Natural killer cell treated with Interleukin-12 subunit alpha and Interleukin-12 subunit beta and Interleukin-15 and Interleukin-18, amount 100 ng/mL, for 72 hours (primary cell): Measurements from ENCODE around the gene KIF1A. TPM values are rescaled to one million over a fixed set of nuclear protein-coding genes. Genes with fewer than 3 reads are reported as not detected.
"Not testable (repeated sequence)": the region's sequence is repeated elsewhere in the genome, so short reads cannot be mapped to it uniquely, and the experiment has no call there.

Experiments
- ATAC-seq, 2 donors: fragments of 150-1000 bp; cut with Tn5 transposase in 1 of 2; sonication (Bioruptor Pico), chemical (Tn5 transposase) in 1 of 2; 2 replicates each; pipeline ENCODE4 v1.10.0; 2021
- DNase-seq: peaks from one replicate; pipeline ENCODE4 v3.0.0; 2022; ENCODE audit warnings: low spot score
- H3K27ac Mint-ChIP-seq, 2 donors: 1 replicate in 1 of 2; 2 replicates in 1 of 2; pipeline ENCODE4 v1.8.0; 2022; ENCODE audit warnings: mixed read lengths in 2 of 2, mild to moderate bottlenecking in 1 of 2, moderate library complexity in 1 of 2
- H3K27me3 Mint-ChIP-seq, 2 donors: 1 replicate in 1 of 2; 2 replicates in 1 of 2; pipeline ENCODE4 v1.8.0; 2022; ENCODE audit warnings: mixed read lengths in 2 of 2
- H3K36me3 Mint-ChIP-seq: one replicate; pipeline ENCODE4 v1.8.0; 2022; ENCODE audit warnings: mixed read lengths
- H3K4me1 Mint-ChIP-seq, 2 donors: 1 replicate in 1 of 2; 2 replicates in 1 of 2; pipeline ENCODE4 v1.8.0; 2022; ENCODE audit warnings: low read depth in 2 of 2, mixed read lengths in 2 of 2, mild to moderate bottlenecking in 1 of 2
- H3K4me3 Mint-ChIP-seq: one replicate; pipeline ENCODE4 v1.8.0; 2022; ENCODE audit warnings: mixed read lengths
- H3K9me3 Mint-ChIP-seq: 2 replicates; pipeline ENCODE4 v1.8.0; 2022; ENCODE audit warnings: mixed read lengths
- total RNA-seq, 2 donors: library from RNA; stranded (reverse); gene quantifications; one replicate each; pipeline ENCODE4 v1.2.3, GENCODE V29; 2022

Gene KIF1A
- total RNA-seq, 2 donors from 2014 or later, result 0.45 TPM; not detected in 1

DNA sequence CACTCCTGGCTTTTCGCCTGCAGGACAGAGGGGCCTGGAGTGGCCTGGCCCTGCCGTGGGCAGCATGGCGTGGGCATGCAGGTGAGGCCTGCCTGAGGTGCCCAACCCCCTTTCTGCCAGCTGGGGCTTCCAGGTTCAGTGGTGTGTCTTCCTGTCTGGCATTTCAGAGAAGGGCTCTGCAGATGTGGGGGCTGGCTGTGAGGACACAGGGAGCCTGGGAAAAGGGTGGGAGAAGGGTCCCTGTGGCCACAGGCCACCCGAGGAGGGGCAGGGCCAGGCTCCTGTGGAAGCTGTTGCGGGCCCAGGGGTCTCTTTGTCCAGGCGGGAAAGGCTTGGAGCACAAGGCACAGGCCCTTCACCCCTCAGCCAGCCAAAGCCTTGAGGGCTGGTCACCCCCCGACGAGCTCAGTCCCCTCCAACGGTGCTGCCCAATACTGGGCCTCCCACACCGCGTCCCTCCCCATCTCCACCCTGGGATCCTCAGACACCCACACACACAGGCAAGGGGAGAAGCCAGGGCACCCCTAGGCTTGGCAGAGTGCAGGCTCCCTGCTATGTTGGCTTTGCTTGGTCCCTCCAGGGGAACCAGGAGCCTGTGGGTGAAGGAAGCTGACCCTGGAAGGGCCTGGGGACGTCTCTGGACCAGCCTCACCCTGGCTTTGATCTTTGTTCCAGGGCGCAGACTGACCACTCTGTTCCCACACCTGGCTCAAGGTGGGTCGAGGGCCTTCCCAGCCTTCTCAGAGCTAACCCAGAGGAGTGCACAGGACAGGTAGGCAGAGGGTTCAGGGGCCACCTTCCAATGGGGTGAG lies 132.1 kb downstream of the KIF1A start:
- no peak for DNase-seq
- H3K27me3 Mint-ChIP-seq, result no peaks in the 10 kb centered on the region
- H3K4me1 Mint-ChIP-seq, result peaks cover 9 to 11% of the 10 kb centered on the region in 2 donors
- ATAC-seq, result no peak
- H3K36me3 Mint-ChIP-seq, result no peaks in the 10 kb centered on the region
- no peak overlapping the region for H3K4me3 Mint-ChIP-seq
- H3K9me3 Mint-ChIP-seq, result no peaks in the 10 kb centered on the region
- H3K27ac Mint-ChIP-seq, result no peak overlapping the region

DNA sequence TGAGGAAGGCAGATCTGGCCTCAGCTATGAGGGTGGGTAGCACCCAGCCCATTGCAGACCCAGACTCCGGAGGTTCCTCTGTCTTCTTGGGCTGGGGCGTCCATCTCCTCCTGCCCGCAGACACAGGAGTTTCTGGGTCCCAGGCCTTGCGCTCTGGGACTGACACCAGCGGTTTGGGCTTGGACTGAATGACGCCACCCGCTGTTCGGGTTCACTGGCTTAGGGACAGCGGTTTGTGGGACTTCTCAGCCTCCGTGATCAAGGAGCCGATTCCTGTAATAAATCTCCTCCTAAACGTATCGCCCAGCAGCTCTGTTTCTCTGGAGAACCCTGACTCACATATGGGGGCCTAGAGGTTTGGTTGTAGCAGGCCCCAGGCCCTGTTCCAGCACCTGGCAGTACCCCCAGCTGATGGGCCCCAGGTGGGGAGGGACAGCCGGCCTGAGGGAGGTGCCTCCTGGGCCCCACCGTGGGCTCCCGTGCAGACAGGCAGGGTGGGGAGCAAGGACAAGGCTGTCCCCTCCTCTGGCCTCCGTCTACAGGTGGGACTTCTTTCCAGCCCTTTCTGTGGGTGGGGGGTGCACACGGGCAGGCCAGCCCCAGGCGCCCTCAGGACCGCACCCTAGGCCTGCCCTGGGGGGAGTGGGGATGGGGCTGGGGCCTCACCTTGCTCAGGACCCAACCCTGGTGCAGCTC lies 132.8 kb downstream of the KIF1A start:
- H3K4me3 Mint-ChIP-seq, result peak overlapping the region; percentile 47
- DNase-seq, result no peak
- H3K27me3 Mint-ChIP-seq, result no peaks in the 10 kb centered on the region

DNA sequence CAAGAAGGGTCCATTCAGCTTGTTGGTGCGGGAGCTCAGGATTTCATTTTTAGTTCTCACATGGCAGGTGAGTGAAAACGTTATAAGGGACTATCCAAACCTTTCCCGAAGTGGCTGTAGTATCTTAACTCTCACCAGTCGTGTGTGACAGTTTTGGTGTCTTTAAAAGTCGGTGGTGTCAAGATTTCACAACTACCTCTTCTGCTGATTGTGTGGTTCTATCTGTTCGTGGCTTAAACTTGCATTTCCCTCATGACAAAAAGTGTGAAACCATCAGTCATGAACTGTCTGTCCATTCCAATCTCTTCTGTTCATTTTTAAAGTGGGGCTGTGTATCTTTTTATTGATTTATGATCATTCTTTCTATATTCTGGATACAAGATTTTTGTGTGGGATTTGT lies 133.6 kb downstream of the KIF1A start:
- Mint-ChIP-seq H3K4me1 (peaks cover 9 to 11% of the 10 kb centered on the region in 2 donors), H3K4me3 (peak overlapping the region; percentile 47), H3K36me3 (no peaks in the 10 kb centered on the region), H3K27ac (peak overlapping the region; percentile 10 to 23), H3K9me3 (no peaks in the 10 kb centered on the region), H3K27me3 (no peaks in the 10 kb centered on the region)
- DNase-seq (no peak), ATAC-seq (peak in 1 of 2 donors; percentile 28)

More for the DNA sequence above, 132.8 kb downstream of the KIF1A start:
- H3K27ac Mint-ChIP-seq, result peak overlapping the region in 1 of 2 donors; percentile 23
- H3K36me3 Mint-ChIP-seq, result no peaks in the 10 kb centered on the region
- no peaks in the 10 kb centered on the region for H3K9me3 Mint-ChIP-seq
- H3K4me1 Mint-ChIP-seq, result peaks cover 9 to 11% of the 10 kb centered on the region in 2 donors
- no peak for ATAC-seq

DNA sequence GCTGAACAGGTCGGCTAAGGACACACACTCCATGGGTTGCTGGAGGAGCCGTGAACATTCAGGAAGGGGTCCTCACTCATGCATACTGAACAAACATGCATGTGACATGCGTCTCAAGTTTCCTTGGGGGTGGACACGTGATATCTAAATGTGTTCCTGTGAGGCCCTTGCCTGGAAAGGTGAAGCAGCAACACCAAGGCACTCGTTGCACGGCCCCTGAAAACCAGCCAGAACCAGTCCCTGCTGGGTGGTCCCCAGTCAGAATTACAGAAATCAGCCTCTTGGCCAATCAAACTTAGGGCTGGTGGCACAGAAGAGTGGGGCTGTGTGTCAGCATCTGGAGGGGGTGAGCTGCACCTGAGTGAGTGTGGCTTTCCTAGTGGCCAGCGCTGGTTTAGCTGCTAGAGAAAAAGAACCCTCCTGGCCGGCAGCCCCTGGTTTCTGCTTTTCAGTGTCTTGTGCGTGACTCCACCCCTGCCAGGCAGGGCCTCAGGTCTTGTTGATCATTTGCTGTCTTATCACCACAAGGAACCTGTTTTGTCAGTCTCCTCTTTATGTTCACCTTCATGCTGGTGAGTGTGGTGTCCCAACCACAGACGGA lies 134.1 kb downstream of the KIF1A start:
- Mint-ChIP-seq H3K36me3 (no peaks in the 10 kb centered on the region), H3K4me1 (peaks cover 9 to 11% of the 10 kb centered on the region in 2 donors), H3K27ac (peak overlapping the region; percentile 10 to 23), H3K4me3 (peak overlapping the region; percentile 47), H3K27me3 (no peaks in the 10 kb centered on the region), H3K9me3 (no peaks in the 10 kb centered on the region)
- ATAC-seq (no peak), DNase-seq (no peak)

DNA sequence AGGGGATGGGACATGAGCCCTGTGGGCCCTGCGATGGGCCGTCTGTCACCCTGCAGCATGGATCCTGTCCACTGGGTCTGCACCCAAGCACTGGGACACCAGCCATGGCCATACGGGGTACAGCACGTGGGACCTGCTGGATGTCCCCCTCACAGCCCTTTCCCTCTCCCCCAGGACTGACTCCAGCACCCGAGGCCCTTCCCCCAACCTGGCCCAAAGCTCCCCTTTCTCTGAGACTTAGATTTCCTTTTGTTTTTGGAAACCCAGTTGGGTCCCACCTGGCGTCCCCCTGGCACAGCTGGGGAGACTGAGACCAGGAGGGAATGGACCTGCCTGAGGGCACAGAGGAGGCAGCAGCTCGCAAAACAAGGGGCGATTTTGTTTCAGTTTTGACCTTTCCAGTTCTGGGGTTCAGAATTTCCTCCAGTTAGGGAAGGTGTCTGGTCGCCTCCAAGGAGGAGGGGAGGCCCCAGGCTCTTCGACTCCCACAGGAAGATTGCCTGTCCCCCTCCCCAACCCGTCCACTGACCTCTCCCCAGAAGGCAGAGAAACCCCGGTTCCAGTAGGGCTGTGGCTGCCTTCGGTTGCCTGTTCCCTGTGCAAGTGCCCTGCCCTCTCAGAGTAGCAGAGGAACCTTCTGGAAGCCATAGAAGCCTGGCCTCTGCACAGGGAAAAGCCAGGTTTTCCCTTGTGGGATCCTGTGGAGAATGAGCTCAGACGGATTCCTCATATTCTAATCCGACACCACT lies 135.9 kb downstream of the KIF1A start:
- H3K9me3 Mint-ChIP-seq, H3K36me3 Mint-ChIP-seq, H3K4me3 Mint-ChIP-seq, ATAC-seq, H3K27me3 Mint-ChIP-seq, H3K27ac Mint-ChIP-seq, DNase-seq: not testable (repeated sequence)
- peaks cover 9 to 11% of the 10 kb centered on the region in 2 donors for H3K4me1 Mint-ChIP-seq

DNA sequence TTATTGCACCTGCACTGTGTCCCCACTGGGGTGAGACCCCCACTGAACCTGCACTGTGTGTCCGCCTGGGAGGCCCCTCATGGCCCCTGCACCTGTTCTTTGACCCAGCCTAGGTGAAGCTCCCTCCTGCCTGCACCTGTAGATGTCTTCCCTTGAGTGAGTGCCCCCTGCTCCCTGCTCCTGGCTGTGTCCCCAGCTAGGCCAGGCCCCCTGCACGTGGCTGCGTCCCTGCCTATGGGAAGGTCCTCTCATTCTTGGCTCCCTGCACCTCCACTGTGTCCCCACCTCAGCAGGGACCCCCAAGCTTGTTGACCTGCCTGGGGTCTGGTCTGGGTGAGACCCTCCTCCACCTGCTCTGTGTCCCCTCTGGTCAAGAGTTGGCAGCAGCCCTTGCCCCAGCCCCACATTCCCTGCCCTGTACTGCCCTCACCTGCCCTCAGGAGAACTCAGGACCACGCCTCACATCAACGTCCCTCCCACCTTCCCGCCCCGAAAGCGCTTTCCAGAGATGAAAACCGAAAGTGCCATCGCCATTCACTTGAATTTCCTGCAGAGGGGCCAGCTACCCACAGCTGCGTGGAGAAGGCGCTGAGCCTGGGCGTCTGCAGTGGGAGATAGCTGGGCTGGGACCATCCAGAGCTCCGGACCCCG lies 136.6 kb downstream of the KIF1A start:
- not testable (repeated sequence) for H3K27ac Mint-ChIP-seq, DNase-seq, ATAC-seq, H3K36me3 Mint-ChIP-seq, H3K27me3 Mint-ChIP-seq, H3K9me3 Mint-ChIP-seq, H3K4me3 Mint-ChIP-seq
- peaks cover 9 to 11% of the 10 kb centered on the region in 2 donors for H3K4me1 Mint-ChIP-seq

DNA sequence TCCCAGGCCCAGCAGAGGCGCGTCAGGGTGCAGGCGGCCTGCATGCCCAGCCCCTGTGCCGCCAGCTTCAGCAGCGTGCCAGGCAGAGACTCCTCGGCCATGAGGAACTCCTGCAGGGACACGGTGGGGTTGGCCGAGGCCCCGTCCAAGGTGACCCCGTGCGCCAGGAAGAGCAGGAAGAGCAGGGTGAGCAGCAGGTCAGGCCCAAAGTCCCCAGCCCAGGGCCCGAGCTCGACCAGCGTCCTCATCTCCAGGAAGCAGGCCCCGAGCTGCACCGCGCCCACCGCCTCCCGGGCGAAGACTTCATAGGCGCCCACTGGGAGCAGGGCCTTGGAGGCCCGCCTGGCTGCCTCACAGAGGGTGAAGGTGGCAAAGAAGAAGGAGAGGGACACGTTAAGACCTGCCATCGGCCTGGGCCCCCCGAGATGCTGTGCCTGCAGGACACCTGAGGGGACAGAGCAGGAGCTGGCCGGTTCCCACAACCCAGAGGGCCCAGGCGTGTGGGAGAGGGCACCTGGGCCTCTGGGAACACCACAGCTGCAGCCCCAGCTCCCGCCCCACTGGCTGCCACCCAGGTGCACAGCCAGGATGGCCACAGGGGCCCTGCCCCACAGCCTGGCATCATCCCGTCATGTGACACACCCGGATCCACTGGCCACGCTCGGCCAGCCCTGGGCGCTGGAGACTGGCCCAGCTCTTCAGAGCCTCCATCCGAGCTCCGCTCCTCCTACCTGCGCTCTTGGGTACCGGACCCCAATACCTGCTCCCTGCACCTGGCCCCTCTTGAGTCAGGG lies 137.4 kb downstream of the KIF1A start, which contains the start of gene AQP12B:
TSS of gene AQP12B (minus strand) at position 455 of the 794 bp plus-strand sequence. CDS start at position 407, 48 bp downstream.
- not testable (repeated sequence) for DNase-seq, H3K4me3 Mint-ChIP-seq, H3K27ac Mint-ChIP-seq, H3K9me3 Mint-ChIP-seq, H3K27me3 Mint-ChIP-seq, ATAC-seq, H3K36me3 Mint-ChIP-seq
- H3K4me1 Mint-ChIP-seq, result peaks cover 9 to 11% of the 10 kb centered on the region in 2 donors

DNA sequence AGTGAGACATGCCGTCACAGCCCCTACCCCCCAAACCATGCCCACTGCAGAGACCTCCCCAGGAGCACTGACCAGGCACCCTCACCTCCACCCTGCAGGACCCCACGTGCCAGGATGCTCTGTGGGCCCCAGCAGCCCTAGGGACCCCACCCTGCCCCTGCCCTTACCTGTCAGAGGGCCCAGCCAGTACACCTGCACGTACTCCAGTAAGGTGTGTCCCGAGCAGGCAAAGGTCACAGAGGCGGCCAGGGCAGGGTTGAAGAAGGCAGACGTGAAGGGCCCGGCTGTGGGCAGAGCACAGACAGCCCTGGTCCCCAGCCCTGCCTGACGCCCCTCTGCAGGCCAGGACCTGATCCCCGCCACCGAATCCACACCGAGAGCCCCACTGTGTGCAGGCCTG lies 139.8 kb downstream of the KIF1A start:
- not testable (repeated sequence) for H3K9me3 Mint-ChIP-seq, H3K4me1 Mint-ChIP-seq, H3K4me3 Mint-ChIP-seq, H3K27ac Mint-ChIP-seq, H3K36me3 Mint-ChIP-seq, DNase-seq, H3K27me3 Mint-ChIP-seq
- ATAC-seq, result peak; percentile 2 to 9

DNA sequence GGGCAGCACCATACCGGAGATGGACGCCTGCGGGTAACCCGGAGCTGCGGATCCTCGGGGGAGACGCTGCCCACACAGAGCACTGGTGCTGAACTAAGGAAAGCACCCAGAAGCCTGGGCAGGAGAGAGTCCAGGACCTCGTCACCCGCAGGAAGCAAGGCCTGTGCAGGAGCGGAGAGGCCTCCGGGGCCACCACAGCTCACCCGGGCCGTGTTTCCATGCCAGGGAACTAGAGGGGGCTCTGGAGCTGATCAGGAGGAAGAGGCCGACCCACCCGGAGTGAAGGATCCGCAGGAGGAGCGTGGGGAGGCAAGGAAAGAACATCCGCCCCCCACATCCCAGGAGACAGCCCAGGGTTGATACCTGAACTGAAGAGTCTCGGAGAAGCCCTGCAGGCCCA lies 141.1 kb downstream of the KIF1A start:
- not testable (repeated sequence) for H3K9me3 Mint-ChIP-seq, H3K36me3 Mint-ChIP-seq, H3K4me3 Mint-ChIP-seq, ATAC-seq, H3K27ac Mint-ChIP-seq, H3K4me1 Mint-ChIP-seq, DNase-seq, H3K27me3 Mint-ChIP-seq

DNA sequence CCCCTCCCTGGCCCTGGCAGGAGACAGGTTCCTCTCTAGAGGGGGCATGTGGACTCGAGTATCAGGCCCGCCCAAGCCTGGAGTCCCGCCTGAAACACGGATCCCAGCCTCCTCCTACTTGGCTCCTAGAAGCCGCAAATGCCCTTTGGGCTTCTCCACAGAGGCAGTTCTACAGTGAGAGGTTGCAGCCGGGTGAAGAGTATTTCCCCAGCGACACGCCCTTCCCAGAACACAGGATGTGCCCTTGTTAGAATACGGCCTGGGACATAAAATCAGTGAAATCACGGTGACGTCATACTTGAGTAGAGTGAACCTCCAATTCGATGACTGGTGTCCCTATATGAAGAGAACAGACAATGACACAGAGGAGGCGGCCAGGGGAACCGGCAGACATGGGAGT lies 142.0 kb downstream of the KIF1A start:
- H3K27ac Mint-ChIP-seq, DNase-seq, ATAC-seq, H3K4me3 Mint-ChIP-seq, H3K4me1 Mint-ChIP-seq, H3K9me3 Mint-ChIP-seq, H3K36me3 Mint-ChIP-seq, H3K27me3 Mint-ChIP-seq: not testable (repeated sequence)

DNA sequence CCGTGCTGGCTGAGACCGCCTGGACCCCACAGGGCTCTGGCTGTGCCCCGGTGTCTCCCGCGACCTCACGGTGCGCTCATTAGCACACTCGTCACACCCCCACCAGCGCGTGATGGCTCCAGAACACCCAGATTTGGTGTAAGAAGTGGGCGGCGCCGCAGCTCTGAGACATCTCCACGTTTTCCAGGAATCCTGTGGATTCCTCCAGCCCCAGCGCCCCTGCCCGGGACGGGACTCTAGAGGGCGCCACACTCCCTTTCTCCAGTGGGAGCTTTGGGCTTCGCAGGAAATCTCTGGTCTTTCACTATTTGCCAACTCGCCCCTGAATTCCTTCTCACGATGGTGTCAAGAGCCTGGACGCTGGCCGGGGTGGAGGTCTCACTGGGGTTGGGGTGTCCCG lies 144.7 kb downstream of the KIF1A start:
- not testable (repeated sequence) for H3K4me3 Mint-ChIP-seq, DNase-seq, H3K27ac Mint-ChIP-seq, ATAC-seq, H3K36me3 Mint-ChIP-seq, H3K9me3 Mint-ChIP-seq, H3K4me1 Mint-ChIP-seq
- peaks cover 8 to 18% of the 10 kb centered on the region in 2 donors for H3K27me3 Mint-ChIP-seq

DNA sequence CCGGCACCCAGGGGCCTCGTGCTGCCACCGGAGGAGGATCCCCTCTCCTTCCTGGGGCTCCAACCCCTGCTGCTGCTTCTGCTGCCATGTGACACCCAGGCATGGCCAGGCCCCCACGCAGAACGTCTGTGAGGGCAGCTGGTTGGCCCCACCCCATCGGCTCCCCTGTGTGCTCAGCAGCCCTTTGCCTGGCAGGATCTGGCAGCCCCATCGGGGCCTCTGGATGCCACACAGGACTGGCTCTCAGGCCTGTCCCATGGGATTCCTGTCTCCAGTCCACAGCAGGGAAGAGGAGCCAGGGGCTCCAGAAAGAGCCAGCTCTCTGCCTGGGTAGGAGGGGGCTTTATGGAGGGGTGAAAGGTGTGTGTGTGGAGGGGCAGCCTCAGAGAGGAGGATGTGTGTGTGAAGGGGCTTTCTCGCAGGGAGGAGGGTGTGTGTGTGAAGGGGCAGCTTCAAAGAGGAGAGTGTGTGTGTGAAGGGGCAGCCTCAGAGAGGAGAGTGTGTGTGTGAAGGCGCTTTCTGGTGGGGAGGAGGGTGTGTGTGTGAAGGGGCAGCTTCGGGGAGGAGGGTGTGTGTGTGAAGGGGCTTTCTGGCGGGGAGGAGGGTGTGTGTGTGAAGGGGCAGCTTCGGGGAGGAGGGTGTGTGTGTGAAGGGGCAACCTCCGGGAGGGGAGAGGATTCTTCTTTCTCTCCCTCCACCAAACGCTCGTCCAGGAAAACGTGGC lies 145.4 kb downstream of the KIF1A start:
- not testable (repeated sequence) for H3K27ac Mint-ChIP-seq, H3K4me3 Mint-ChIP-seq, H3K4me1 Mint-ChIP-seq, H3K9me3 Mint-ChIP-seq, H3K36me3 Mint-ChIP-seq, ATAC-seq, DNase-seq
- H3K27me3 Mint-ChIP-seq, result peaks cover 8 to 23% of the 10 kb centered on the region in 2 donors
